ENCODE results near the gene CHD9.

DNA sequence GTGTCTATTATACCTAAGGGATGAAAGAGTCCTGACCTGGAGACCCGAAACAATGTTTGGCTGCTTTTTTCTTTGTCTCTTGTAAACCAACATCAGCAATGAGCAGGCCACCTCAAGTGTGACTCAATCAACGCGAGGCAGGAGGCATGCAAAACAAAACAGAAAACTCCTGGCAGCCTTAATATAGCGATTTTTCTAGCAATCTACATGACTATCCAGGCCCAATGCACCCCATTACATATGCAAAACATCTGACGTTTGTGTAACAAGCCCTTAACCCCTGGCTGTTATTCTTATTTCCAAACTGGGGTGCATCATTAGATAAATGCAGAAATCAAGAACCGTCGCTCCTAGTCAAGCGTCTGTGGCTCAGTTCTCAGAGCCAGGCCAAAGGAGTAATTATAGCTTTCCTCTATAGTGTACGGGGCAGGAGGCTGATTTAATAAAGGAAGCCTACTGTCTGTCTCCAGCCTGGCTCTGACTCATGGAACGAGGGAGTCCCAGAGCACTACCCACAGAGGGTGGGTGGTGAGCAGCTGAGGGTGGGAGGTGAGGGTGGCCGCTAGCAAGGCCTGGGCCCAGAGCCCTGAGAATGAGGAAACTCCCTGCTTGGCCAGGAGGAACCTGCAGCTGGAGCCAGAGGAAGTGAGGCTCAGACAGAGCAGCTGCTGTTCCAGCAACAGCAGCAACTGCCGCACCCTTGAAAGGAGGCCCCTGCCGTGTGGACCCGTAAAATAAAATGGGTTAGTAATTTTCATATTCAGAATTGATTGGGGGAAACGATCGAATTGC lies 43.9 kb downstream of the CHD9 start:
- TF ChIP-seq CTCF (IDR thresholded peaks at IDR 0.05) (no peak), EZH2 (IDR thresholded peaks at IDR 0.05) (no peak)
